A673 (cell line): Measurements from ENCODE around the gene HNMT. TPM values are rescaled to one million over a fixed set of nuclear protein-coding genes. Genes with fewer than 3 reads are reported as not detected.

Source experiments
- BruUV-seq: library from RNA; stranded (reverse); fragments of 400-500 nt; replicated peaks from 2 replicates; lab custom pipeline; 2021; lab: Mats Ljungman, UMichigan
- CTCF ChIA-PET: fragments of 300-600 bp; sonication (Branson Sonifier 250); formaldehyde crosslinking; loops from one replicate; lab custom pipeline; 2022; ENCODE audit warnings: antibody characterized with exemption; lab: Charles Lee
- POLR2A ChIA-PET: fragments of 300-600 bp; sonication (Branson Sonifier 250); formaldehyde crosslinking; loops from one replicate; lab custom pipeline; 2022; ENCODE audit warnings: antibody characterized with exemption; ENCODE audit not compliant: low non-redundant PET; lab: Charles Lee
- DNase-seq: peaks from one replicate; pipeline ENCODE4 v3.0.0-alpha.2; 2015; ENCODE audit warnings: low spot score
- H3K27ac ChIP-seq: fragments of 200-600 bp; sonication (generic); 2 replicates; pipeline ENCODE4 v1.5.1; 2016; ENCODE audit warnings: mixed run types, low read depth, mild to moderate bottlenecking, mixed read lengths, antibody characterized with exemption, low read length; ENCODE audit not compliant: poor library complexity, severe bottlenecking
- H3K27me3 ChIP-seq: fragments of 200-600 bp; sonication (generic); replicated peaks from 2 replicates; pipeline ENCODE4 v1.6.1; 2017; ENCODE audit warnings: mixed run types, low read depth, mild to moderate bottlenecking, mixed read lengths, antibody characterized with exemption, low read length; ENCODE audit not compliant: insufficient read depth, poor library complexity
- H3K36me3 ChIP-seq: fragments of 200-600 bp; sonication (generic); 2 replicates; pipeline ENCODE4 v1.6.1; 2016; ENCODE audit warnings: mixed run types, mild to moderate bottlenecking, mixed read lengths, antibody characterized with exemption, low read length; ENCODE audit not compliant: insufficient read depth, poor library complexity, severe bottlenecking
- H3K4me1 ChIP-seq: fragments of 200-600 bp; sonication (generic); 2 replicates; pipeline ENCODE4 v1.6.1; 2017; ENCODE audit warnings: mixed run types, mild to moderate bottlenecking, mixed read lengths, antibody characterized with exemption, low read length; ENCODE audit not compliant: insufficient read depth, poor library complexity, severe bottlenecking
- H3K4me3 ChIP-seq: fragments of 200-600 bp; sonication (generic); 2 replicates; pipeline ENCODE4 v1.5.1; 2016; ENCODE audit warnings: low read depth, mixed run types, mild to moderate bottlenecking, mixed read lengths, low read length; ENCODE audit not compliant: poor library complexity, severe bottlenecking
- H3K9me3 ChIP-seq: fragments of 200-600 bp; sonication (generic); 2 replicates; pipeline ENCODE4 v1.6.1; 2016; ENCODE audit warnings: mixed run types, low read depth, mild to moderate bottlenecking, mixed read lengths, antibody characterized with exemption, low read length; ENCODE audit not compliant: poor library complexity, severe bottlenecking
- EZH2 ChIP-seq: fragments of 200-600 bp; sonication (generic); IDR thresholded peaks from 2 replicates; pipeline ENCODE4 v1.6.1; 2017; ENCODE audit warnings: borderline replicate concordance, low read depth, mild to moderate bottlenecking, mixed read lengths, antibody characterized with exemption, low read length; ENCODE audit not compliant: poor library complexity, severe bottlenecking
- intact Hi-C: fragments of 100-400 bp; cut with micrococcal nuclease; formaldehyde crosslinking; loops from one replicate; pipeline ENCODE4 v1.10.0; 2022; ENCODE audit not compliant: unreplicated experiment
- total RNA-seq: library from RNA; stranded (reverse); gene quantifications from 2 replicates; pipeline ENCODE4 v1.2.3, GENCODE V29; 2021
- TF ChIP-seq, protein P1 (sequence below): fragments of 300-800, 200-600 bp; sonication (generic); conservative IDR thresholded peaks from 2 replicates; pipeline ENCODE4 v1.5.1; 2017; ENCODE audit warnings: low read depth, mild to moderate bottlenecking, antibody characterized with exemption, low read length, moderate library complexity, mixed read lengths

HNMT gene
- total RNA-seq, 1 experiment from 2014 or later, result 0.82 TPM

DNA sequence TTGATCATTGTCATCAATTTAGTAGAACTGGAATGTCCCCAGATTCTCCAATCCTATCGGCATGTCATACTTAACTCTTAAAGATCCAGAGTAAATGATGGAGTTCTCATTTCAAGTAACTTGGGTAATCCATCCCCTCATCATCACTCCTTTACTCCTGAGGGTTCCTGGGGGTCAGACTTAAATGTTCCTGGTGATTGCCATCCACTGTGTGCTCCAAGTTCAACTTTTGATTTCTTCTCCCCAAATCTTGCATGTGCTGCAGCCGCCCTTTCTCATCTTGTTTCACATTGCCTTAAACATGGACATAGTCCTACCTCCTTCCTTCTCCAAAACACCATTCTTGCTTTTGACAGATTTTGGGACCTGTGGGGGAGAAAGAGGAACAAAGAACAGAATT lies 43.2 kb downstream of the HNMT start:
- peaks cover 3% of the 10 kb centered on the region for H3K27me3 ChIP-seq
- no TSS peak for BruUV-seq
- H3K4me3 ChIP-seq, result no peak overlapping the region
- no peak for DNase-seq
- no peaks in the 10 kb centered on the region for H3K9me3 ChIP-seq
- intact Hi-C loops, result no loop called here
- TF ChIP-seq, protein P1, sequence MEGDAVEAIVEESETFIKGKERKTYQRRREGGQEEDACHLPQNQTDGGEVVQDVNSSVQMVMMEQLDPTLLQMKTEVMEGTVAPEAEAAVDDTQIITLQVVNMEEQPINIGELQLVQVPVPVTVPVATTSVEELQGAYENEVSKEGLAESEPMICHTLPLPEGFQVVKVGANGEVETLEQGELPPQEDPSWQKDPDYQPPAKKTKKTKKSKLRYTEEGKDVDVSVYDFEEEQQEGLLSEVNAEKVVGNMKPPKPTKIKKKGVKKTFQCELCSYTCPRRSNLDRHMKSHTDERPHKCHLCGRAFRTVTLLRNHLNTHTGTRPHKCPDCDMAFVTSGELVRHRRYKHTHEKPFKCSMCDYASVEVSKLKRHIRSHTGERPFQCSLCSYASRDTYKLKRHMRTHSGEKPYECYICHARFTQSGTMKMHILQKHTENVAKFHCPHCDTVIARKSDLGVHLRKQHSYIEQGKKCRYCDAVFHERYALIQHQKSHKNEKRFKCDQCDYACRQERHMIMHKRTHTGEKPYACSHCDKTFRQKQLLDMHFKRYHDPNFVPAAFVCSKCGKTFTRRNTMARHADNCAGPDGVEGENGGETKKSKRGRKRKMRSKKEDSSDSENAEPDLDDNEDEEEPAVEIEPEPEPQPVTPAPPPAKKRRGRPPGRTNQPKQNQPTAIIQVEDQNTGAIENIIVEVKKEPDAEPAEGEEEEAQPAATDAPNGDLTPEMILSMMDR, result no peak
- no peak for TF ChIP-seq EZH2
- H3K36me3 ChIP-seq, result no peaks in the 10 kb centered on the region
- POLR2A ChIA-PET, result no interaction called here
- CTCF ChIA-PET, result no interaction called here
- no peak overlapping the region for H3K27ac ChIP-seq
- H3K4me1 ChIP-seq, result peaks cover 4% of the 10 kb centered on the region

DNA sequence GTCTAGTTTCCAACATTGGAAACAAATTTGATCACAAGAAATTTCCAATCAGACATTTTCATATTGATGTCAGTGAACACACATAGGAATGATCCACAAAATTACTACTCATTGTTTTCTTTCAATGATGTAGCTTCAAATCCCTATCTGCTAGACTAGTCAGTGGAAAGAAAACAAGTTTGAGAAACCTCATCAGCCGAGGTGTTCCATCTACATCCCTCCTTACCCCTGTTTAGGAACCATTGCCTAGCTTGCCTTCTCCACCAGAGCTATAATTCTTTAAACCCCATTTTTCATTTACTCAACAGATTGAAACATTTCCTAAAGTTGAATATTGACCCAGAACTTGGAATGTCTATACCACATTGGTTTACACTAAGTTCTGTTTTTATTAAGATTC lies 45.3 kb downstream of the HNMT start:
- intact Hi-C loops, result no loop called here
- CTCF ChIA-PET, result no interaction called here
- no peak overlapping the region for H3K27ac ChIP-seq

DNA sequence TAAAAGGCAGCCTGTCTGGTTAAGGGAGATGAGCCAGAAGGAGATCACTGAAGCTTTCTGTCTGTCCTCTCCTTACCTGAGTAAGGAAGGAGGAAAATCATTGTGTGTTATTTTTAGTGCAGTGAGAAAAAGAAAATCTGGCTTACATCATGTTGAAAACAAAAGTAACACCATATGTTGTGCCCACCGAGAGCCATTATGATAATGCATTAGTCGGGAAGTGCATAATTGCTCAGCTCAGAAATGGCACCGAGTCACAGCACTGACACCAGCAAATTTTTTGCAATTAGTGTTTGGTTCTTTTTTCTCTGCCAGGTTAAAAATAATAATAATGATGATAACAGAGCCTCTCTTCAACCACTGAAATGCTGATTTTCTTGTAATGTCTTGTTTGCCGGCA lies 46.6 kb downstream of the HNMT start:
- ChIA-PET POLR2A (interaction anchor here (0.7 kb wide), 1 partner anchor 77 kb away, joined by 5 read pairs; no protein-coding TSS in a partner anchor), CTCF (no interaction called here)
- intact Hi-C loops, result no loop called here
- peaks cover 3% of the 10 kb centered on the region for H3K27me3 ChIP-seq
- H3K27ac ChIP-seq, result no peak overlapping the region
- H3K4me3 ChIP-seq, result no peak overlapping the region
- BruUV-seq, result no TSS peak
- H3K9me3 ChIP-seq, result no peaks in the 10 kb centered on the region
- peaks cover 4% of the 10 kb centered on the region for H3K4me1 ChIP-seq
- no peaks in the 10 kb centered on the region for H3K36me3 ChIP-seq
- peak; percentile 13 for DNase-seq
- TF ChIP-seq, protein P1, result no peak
- no peak for TF ChIP-seq EZH2

More for the DNA sequence above, 45.3 kb downstream of the HNMT start:
- no peak for DNase-seq
- POLR2A ChIA-PET, result no interaction called here
- TF ChIP-seq, protein P1, result no peak
- H3K27me3 ChIP-seq, result peaks cover 3% of the 10 kb centered on the region
- no peaks in the 10 kb centered on the region for H3K9me3 ChIP-seq
- BruUV-seq, result no TSS peak
- H3K4me1 ChIP-seq, result peaks cover 4% of the 10 kb centered on the region
- no peak overlapping the region for H3K4me3 ChIP-seq
- no peaks in the 10 kb centered on the region for H3K36me3 ChIP-seq
